HepG2 (cell line): ENCODE measurements around the gene NOXO1.

Experiments
- ARID2 ChIP-seq: sonication (generic); formaldehyde crosslinking; IDR thresholded peaks from 2 replicates; pipeline ENCODE4 v1.8.1; 2022; ENCODE audit warnings: mild to moderate bottlenecking, missing genetic modification reagents, borderline replicate concordance
- HDAC1 ChIP-seq: sonication (generic); formaldehyde crosslinking; IDR thresholded peaks from 2 replicates; pipeline ENCODE4 v1.5.1; 2020; ENCODE audit warnings: mild to moderate bottlenecking, missing genetic modification reagents
- ZNF34 ChIP-seq: sonication (generic); formaldehyde crosslinking; IDR thresholded peaks from 2 replicates; pipeline ENCODE4 v1.4.0; 2020; ENCODE audit warnings: mild to moderate bottlenecking, missing genetic modification reagents, borderline replicate concordance

DNA sequence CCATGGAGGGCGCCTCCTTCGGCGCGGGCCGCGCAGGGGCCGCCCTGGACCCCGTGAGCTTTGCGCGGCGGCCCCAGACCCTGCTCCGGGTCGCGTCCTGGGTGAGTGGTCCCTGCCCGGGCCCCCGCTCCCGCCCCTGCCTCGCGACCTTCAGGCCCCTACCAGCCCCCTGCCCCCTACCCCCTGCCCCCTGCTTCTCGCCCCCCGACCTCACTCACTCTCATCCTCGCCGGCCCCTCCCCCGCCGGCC lies 8.8 kb upstream of the NOXO1 start:
- TF ChIP-seq ZNF34 (CRISPR knock-in tag) (no peak), HDAC1 (CRISPR knock-in tag) (no peak), ARID2 (no peak)
